NCI-H748 (cell line): ENCODE measurements around the gene TXNRD2.

Source experiments
- DNase-seq: peaks from one replicate; lab custom pipeline; 2025; ENCODE audit not compliant: unreplicated experiment; lab: John Stamatoyannopoulos, UW

TXNRD2 gene

GRCh38 chr22:19877626-19878339 is 63.8 kb downstream of the TXNRD2 start:
- no peak for DNase-seq

DNA sequence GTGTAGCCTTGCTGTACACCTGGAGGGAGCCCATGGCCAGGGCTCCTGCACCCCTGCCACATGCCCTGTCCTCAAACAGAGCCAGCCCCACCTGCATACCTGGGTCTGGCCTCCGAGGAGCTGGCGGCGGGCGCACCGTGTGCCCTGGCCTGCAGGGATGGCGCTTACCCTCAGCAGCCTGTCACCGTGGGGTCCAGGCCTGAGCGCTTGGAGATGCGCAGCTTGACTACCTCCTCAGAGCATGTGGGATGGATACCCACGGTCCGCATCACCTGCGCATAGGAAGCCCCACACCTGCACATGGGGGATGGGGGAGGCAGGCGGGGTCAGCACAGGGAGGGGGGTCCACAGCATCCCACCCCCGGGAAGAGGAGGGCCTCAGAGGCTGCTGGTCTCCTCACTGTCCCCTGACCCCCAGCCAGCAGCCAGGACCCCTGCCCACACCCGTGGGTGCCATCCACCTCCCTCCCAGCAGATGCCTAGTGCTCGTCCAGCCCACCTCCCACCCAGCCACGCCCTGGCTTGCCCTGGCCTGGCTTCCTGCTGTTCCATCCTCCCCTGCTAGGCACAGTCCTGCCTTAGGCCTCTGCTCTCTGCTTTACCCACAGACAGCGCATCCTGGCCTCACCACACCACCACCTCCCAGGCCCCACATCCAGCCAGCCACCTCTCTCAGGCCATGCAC is 64.5 kb downstream of the TXNRD2 start:
- DNase-seq: no peak

GRCh38 chr22:19876314-19876940 is 65.2 kb downstream of the TXNRD2 start:
- no peak for DNase-seq

DNA sequence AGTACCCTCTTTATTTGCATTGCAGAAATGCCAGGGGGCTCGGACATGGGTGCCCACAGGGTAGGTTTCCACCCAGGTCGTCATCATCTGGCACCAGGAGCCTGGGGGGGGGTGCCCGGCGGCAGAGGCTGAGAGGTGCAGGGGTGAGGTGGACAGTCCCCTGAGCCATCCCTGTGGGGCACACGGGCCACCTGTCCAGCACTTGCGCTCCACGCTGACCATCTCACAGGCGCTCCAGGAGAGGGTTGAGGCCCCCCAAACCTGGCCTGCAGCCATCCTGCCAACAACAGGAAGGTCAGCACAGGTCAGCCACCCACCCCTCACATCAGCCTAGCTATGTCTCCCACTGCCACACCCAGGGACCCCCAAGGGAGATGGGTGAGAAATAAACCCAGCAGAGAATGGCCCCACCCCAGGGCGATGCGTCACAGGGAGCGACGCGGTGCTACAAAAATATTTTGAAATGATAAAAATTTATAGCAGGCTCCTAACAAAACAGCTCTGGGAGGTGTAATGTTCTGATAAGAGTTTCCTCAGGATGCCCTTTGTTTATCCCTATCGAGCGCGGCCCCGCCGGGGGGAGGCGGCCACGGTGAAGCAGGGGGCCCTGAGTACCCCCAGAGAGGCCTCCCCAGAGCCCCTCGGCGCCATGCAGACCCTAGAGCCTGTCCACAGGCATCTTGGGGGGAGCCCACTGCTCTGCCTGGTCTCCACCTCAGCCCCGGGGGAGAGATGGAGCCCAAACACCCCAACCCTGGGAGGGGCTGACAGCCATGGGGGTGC is 65.9 kb downstream of the TXNRD2 start:
- DNase-seq: no peak

- DNase-seq: no peak
Observed at GRCh38 chr22:19875061-19875530, 66.5 kb downstream of the TXNRD2 start.

DNA sequence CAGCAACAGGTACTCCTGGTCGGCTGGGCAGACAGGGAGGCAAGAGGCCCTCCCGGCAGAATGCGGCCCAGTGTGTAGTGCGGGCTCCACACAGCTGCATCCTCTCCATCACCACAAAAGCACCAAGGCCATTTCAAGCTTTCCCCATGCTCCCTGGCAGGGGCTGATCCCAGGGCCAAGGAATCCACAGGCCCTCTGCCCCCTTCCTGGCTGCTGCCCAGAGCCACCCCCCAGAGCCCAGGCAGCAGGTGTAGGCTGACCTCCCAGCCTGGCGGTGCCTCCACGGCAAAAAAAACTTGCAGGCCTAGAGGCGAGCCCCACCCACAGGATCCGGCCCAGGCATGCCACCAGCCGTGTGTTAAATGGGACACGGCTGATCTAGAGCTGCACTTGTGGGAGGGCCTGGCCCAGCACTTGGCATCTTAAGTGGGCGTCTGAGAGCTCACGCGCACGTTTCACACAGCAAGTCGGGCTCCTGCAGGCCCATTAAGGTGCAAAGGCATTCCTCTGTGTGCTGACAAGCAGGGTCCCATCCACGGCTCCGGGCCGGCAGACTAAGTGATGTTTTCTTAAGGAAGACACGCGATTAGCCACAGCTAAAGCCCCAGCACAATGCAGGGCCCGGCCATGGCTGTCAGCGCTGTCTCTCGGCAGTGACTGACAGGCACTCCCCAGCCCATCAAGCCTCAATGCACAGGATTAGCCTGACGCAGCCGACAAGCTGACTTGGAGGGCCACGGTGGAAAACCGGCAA is 67.1 kb downstream of the TXNRD2 start:
- no peak for DNase-seq

GRCh38 chr22:19873960-19874306 is 67.7 kb downstream of the TXNRD2 start:
- DNase-seq: no peak

DNA sequence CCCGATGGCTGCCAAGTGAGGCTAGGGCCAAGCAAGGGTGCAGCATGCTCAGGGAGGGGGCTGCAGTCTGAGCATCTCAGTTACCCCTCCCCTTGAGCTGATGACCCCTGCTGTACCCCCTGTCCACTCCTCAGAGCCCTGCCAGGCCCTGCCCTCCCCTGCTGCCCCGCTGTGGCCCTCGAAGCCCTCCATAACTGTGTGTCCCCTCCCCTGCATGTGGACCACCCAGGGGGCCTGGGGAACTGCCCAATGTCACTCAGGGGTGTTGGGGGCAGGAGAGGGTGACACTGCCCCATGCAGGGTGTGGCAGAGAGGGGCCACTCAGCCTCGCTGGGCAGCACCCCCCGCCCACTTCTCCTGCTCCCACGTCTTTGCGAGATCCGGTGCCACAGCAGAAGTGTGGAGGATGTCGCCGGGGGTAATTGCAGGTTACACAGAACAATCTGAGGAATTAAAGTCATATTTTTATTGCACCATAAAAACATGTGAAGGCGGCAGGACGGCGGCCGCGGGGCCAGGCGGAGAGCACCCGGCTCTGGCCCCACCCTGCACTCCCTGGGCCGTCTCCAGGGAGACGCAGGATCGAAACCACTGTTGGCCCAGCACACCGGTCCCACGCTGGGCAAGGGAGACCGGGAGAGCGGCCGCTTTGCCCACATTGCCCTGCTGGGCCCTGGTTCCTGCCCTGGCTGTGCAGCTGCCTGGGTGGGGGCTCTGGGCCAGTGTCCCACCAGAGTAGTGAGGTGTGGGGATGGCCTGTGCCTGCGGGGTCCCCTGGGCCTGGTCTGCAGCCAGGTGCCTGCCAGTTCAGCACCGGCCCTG is 68.3 kb downstream of the TXNRD2 start:
- no peak for DNase-seq

DNA sequence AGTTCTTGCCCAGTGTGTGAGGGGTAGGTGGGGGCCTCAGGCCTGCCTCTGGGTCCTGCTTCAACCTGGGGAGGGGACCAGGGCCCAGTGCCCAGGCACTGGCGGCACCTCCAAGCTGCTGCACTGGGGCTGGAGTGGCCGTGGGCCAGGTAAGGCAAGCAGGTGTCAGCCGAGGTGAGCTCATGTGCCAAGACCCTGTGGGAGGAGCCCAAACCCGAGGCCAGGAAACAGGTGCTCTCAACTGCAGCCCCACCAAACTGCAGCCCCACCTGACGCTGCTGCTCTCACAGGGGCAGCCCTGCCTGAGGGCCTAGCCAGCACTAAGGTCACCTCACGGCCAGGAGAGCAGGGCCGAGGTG is 68.9 kb downstream of the TXNRD2 start:
- DNase-seq: peak; percentile 10

- DNase-seq: no peak
Observed at GRCh38 chr22:19871845-19872778, 69.5 kb downstream of the TXNRD2 start.

DNA sequence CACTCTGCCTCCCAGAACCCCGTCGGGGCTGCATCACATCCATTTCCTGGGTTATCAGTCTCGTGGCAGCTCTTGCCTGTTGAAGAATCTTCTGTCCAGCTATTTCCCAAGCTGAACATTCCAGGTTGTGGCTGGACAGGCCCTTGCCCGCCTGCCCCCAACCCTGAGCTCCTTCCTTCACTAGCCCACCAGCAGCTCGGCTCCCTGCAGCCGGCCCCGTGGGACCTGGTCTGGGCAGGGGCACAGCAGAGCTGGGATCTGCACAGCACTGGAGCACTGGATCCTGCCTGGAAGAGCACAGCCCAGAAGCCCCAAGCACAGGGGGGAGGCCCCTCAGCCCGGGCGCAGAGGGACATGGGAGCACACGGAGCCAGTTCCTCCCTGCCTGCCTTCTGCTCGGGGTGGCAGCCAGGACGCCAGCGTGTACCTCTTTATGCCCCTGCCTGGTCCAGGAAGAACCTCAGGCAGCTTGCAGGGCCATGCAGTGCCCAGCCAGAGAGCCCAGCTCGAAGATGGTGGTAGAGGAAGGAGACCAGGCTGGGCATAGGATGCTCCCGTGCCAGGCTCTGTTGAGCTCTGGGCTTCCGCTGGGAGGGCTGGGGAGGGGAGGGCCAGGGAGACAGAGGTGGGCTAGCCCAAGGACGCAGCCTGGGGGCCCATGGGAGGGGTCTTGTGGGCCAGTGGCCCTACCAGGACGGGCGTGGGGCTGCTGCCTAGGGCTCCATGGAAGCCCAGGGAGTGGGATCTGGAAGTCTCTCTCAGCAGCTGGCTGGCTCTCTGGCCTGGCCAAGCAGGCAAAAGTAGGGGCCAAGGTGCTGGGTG is 70.4 kb downstream of the TXNRD2 start:
- no peak for DNase-seq

DNA sequence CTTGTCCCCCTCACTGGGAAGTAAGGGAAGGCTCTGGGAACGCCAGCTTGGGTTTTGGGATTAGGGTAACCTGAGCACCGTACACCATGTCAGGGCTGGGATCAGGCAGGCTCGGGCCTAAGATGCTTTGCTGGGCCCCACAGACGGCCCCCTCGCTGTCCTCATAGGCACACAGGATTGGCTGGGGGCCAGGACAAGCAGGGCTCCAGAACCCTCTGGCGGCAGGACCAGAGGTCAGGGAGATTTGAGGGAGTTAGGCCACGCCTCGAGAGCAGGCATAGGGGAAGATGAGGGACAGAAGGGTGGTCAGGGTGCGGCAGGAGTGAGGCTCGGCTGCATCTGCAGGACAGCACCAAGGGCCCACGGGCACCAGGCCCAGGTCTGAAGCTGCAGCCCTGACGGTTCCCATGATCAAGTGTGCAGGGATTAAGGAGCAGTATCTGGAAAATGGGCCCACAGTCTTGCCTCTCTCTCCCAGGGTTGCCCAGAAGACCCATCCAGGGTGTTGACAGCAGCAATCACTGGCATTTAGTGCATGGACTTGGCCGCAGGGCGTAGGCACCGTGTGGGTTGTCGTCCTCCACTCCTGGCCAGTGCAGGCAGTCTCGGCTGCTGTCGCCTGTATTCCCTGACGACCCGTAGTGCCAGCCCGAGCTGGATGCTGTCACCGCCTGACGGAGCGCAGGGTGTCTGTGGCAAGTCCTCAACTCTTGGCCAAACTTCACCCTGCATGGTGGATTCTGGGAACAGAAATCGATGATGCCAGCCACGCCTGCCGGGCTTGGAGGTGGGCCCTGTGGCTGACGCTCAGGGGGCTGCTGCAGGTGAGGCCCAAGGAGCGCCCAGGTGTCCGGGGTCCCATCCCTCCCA is 71.2 kb downstream of the TXNRD2 start:
- DNase-seq: no peak

GRCh38 chr22:19869497-19870152 is 72.0 kb downstream of the TXNRD2 start:
- no peak for DNase-seq

GRCh38 chr22:19868773-19869471 is 72.7 kb downstream of the TXNRD2 start:
- no peak for DNase-seq

GRCh38 chr22:19868333-19868732 is 73.3 kb downstream of the TXNRD2 start:
- DNase-seq: no peak

- no peak for DNase-seq
Observed at GRCh38 chr22:19867617-19868016, 74.0 kb downstream of the TXNRD2 start.
